ENCODE results near the gene AMDHD2. TPM values are rescaled to one million over a fixed set of nuclear protein-coding genes. Genes with fewer than 3 reads are reported as not detected.

Gene AMDHD2
- total and polyA plus RNA-seq, 2 of the 13 experiments (the other 11 are each of a cell fraction or from before 2014, with no cell fraction given), result 33.5 to 39.1 TPM

DNA sequence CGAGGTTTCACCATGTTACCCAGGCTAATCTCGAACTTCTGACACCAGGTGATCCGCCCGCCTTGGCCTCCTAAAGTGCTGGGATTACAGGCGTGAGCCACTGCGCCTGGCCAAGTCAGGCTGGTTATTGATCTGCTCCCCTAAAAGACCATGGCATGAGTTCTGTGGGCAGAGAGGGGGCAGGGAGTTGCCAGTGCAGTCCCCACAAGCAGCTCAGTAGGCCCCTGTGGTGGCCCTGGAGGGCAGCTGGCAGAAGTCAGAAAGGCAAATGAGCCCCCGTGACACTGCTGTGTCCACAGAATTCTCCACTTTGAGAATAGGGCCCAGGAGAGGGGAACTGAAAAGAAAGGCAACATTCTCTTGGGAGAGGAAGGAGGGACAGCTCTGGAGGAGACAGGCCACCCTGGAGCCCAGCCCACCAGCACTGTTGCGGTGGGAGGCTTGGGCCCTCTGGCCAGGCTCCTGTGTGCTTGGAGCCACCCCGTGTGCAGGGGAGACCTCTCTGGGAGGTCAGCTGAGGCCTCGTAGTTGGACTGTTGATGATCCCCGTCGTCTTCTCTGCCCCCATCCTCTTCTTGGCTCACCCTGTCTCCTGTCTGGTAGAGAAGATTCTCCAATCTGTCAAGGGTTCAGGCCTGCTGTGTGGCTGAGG, 2.1 kb upstream of the AMDHD2 start (continued):
- TF ChIP-seq, protein P1, sequence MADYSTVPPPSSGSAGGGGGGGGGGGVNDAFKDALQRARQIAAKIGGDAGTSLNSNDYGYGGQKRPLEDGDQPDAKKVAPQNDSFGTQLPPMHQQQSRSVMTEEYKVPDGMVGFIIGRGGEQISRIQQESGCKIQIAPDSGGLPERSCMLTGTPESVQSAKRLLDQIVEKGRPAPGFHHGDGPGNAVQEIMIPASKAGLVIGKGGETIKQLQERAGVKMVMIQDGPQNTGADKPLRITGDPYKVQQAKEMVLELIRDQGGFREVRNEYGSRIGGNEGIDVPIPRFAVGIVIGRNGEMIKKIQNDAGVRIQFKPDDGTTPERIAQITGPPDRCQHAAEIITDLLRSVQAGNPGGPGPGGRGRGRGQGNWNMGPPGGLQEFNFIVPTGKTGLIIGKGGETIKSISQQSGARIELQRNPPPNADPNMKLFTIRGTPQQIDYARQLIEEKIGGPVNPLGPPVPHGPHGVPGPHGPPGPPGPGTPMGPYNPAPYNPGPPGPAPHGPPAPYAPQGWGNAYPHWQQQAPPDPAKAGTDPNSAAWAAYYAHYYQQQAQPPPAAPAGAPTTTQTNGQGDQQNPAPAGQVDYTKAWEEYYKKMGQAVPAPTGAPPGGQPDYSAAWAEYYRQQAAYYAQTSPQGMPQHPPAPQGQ (CRISPR knock-in tag; IDR thresholded peaks at IDR 0.05; ENCODE audit: borderline replicate concordance), result no peak
- TF ChIP-seq MAFG (CRISPR knock-in tag; IDR thresholded peaks at IDR 0.05) (no peak), ZNF431 (CRISPR knock-in tag; IDR thresholded peaks at IDR 0.05; ENCODE audit: borderline replicate concordance, low read depth) (no peak), PITX1 (CRISPR knock-in tag; IDR thresholded peaks at IDR 0.05) (no peak), MBD4 (IDR thresholded peaks at IDR 0.05; ENCODE audit: borderline replicate concordance, low read length) (no peak), ZNF703 (CRISPR knock-in tag; IDR thresholded peaks at IDR 0.05; ENCODE audit: borderline replicate concordance) (no peak), SALL2 (CRISPR knock-in tag; IDR thresholded peaks at IDR 0.05) (no peak), REXO4 (CRISPR knock-in tag; IDR thresholded peaks at IDR 0.05; ENCODE audit: borderline replicate concordance) (no peak)
- TF ChIP-seq, protein P2, sequence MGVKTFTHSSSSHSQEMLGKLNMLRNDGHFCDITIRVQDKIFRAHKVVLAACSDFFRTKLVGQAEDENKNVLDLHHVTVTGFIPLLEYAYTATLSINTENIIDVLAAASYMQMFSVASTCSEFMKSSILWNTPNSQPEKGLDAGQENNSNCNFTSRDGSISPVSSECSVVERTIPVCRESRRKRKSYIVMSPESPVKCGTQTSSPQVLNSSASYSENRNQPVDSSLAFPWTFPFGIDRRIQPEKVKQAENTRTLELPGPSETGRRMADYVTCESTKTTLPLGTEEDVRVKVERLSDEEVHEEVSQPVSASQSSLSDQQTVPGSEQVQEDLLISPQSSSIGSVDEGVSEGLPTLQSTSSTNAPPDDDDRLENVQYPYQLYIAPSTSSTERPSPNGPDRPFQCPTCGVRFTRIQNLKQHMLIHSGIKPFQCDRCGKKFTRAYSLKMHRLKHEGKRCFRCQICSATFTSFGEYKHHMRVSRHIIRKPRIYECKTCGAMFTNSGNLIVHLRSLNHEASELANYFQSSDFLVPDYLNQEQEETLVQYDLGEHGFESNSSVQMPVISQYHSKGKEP (CRISPR knock-in tag; IDR thresholded peaks at IDR 0.05), result no peak
